Nephron (organoid): ENCODE results near the gene PRPF8.
A peak's percentile ranks its signal among the peaks of the same experiment; 100 is the strongest.
"Not testable (repeated sequence)": the region's sequence is repeated elsewhere in the genome, so short reads cannot be mapped to it uniquely, and the experiment has no call there.

ENCODE experiments used
- H3K27ac Mint-ChIP-seq, 3 experiments: 2 replicates each; pipeline ENCODE4 v1.8.0; 2020; ENCODE audit warnings: mixed read lengths in 3 of 3, mild to moderate bottlenecking in 2 of 3, moderate library complexity in 1 of 3
- H3K27me3 Mint-ChIP-seq: 2 replicates; pipeline ENCODE4 v1.8.0; 2021; ENCODE audit warnings: low read depth, mild to moderate bottlenecking, moderate library complexity, mixed read lengths
- H3K36me3 Mint-ChIP-seq: 2 replicates; pipeline ENCODE4 v1.8.0; 2020; ENCODE audit warnings: low read depth, mixed read lengths
- H3K4me1 Mint-ChIP-seq: 2 replicates; pipeline ENCODE4 v1.8.0; 2020; ENCODE audit warnings: mixed read lengths
- H3K4me3 Mint-ChIP-seq, 3 experiments: 2 replicates each; pipeline ENCODE4 v1.8.0; 2020; ENCODE audit warnings: mild to moderate bottlenecking in 3 of 3, mixed read lengths in 3 of 3, moderate library complexity in 2 of 3
- H3K9me3 Mint-ChIP-seq: 2 replicates; pipeline ENCODE4 v1.8.0; 2020; ENCODE audit warnings: mixed read lengths
- TF ChIP-seq, protein P1 (sequence below), 3 experiments: fragments of 200-600 bp; sonication (generic); IDR thresholded peaks; one replicate each; pipeline ENCODE4 v1.5.0; 2021; ENCODE audit warnings: antibody characterized with exemption in 3 of 3; ENCODE audit not compliant: unreplicated experiment in 3 of 3

The PRPF8 gene

DNA sequence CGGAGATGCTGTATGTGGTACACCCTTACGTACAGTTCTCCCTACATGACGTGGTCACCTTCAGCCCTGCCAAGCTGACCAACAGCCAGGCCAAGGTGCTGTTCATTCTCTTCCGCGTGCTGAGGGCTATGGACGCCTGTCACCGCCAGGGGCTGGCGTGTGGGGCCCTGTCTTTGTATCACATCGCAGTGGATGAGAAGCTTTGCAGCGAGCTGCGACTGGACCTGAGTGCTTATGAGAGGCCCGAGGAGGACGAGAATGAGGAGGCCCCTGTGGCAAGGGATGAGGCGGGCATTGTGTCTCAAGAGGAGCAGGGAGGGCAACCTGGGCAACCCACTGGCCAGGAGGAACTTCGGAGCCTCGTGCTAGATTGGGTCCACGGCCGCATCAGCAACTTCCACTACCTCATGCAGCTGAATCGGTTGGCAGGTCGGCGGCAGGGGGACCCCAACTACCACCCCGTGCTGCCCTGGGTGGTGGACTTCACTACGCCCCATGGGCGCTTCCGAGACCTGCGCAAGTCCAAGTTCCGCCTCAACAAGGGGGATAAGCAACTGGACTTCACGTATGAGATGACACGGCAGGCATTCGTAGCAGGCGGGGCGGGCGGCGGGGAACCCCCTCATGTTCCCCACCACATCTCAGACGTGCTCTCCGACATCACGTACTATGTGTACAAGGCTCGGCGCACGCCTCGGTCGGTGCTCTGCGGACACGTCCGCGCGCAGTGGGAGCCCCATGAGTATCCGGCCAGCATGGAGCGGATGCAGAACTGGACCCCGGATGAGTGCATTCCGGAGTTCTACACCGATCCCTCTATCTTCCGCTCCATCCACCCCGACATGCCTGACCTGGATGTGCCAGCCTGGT is 41.2 kb upstream of the PRPF8 start:
- H3K27ac Mint-ChIP-seq: peak overlapping the region in 2 of 3 experiments; percentile 48 to 55
- peaks cover 26% of the 10 kb centered on the region for H3K4me1 Mint-ChIP-seq
- H3K27me3 Mint-ChIP-seq: no peaks in the 10 kb centered on the region
- H3K9me3 Mint-ChIP-seq: no peaks in the 10 kb centered on the region
- H3K36me3 Mint-ChIP-seq: peaks cover 15% of the 10 kb centered on the region
- H3K4me3 Mint-ChIP-seq: peak overlapping the region; percentile 76 to 85 (median 78)
- TF ChIP-seq, protein P1, sequence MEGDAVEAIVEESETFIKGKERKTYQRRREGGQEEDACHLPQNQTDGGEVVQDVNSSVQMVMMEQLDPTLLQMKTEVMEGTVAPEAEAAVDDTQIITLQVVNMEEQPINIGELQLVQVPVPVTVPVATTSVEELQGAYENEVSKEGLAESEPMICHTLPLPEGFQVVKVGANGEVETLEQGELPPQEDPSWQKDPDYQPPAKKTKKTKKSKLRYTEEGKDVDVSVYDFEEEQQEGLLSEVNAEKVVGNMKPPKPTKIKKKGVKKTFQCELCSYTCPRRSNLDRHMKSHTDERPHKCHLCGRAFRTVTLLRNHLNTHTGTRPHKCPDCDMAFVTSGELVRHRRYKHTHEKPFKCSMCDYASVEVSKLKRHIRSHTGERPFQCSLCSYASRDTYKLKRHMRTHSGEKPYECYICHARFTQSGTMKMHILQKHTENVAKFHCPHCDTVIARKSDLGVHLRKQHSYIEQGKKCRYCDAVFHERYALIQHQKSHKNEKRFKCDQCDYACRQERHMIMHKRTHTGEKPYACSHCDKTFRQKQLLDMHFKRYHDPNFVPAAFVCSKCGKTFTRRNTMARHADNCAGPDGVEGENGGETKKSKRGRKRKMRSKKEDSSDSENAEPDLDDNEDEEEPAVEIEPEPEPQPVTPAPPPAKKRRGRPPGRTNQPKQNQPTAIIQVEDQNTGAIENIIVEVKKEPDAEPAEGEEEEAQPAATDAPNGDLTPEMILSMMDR (IDR thresholded peaks at IDR 0.05; ENCODE audit: unreplicated experiment in 3 of 3): no peak

DNA sequence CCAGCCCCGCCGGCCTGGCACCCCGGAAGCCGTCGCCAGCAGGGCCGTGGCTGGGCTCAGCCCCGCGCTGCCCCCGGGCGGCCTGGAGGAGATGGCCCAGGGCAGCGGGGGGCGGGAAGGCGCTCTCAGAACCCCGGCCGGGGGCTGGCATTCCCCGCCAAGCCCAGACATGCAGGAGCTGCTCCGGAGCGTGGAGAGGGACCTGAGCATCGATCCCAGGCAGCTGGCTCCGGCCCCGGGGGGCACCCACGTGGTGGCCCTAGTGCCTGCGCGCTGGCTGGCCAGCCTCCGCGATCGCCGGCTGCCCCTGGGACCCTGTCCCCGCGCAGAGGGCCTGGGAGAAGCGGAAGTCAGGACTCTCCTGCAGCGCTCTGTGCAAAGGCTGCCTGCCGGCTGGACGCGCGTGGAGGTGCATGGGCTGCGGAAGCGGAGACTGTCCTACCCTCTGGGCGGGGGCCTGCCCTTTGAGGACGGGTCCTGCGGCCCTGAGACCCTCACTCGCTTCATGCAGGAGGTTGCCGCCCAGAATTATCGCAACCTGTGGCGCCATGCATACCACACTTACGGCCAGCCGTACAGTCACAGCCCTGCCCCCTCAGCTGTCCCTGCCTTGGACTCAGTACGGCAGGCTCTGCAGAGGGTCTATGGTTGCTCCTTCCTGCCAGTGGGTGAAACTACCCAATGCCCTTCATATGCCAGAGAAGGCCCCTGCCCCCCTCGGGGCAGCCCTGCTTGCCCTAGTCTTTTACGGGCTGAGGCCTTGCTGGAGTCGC is 40.4 kb upstream of the PRPF8 start:
- TF ChIP-seq, protein P1 (IDR thresholded peaks at IDR 0.05; ENCODE audit: unreplicated experiment in 3 of 3): no peak

DNA sequence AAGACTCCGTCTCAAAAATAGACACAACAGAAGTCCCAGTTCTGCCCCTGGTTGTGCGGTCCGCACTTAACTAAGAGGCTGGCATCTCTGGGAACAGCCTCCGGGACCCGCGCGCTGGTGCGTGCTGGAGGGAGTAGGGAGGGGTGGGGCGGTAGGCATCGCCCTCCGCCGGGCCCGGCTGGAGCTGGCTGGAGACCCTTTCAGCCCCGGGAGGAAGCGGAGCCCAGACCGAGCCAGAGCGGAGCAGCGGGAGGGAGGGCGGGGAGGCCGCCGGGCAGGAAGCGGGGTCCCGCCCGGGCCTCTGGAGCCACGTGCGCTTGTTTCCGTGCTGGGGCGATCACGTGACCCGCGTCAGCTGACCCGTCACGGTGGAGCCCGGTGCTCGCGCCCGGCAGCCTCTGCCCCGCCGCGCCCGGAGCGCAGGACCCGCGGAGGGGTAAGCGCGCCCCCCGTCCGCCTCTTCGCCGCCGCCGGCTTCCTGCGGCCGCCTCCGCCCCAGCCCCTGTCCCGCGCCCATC is 39.7 kb upstream of the PRPF8 start, which contains the start of gene WDR81:
WDR81 (plus strand) TSS at position 354 of the 518 bp plus-strand sequence. CDS start 256 bp downstream, outside the sequence.
- TF ChIP-seq, protein P1 (IDR thresholded peaks at IDR 0.05; ENCODE audit: unreplicated experiment in 3 of 3): no peak
- Mint-ChIP-seq H3K4me1 (peaks cover 28% of the 10 kb centered on the region), H3K9me3 (no peaks in the 10 kb centered on the region), H3K27me3 (no peaks in the 10 kb centered on the region), H3K27ac (peak within 1 kb of the TSS; percentile 48 to 76 (median 55)), H3K36me3 (peaks cover 11% of the 10 kb centered on the region), H3K4me3 (peak within 1 kb of the TSS; percentile 78 to 86 (median 85))

More for the DNA sequence above, 40.4 kb upstream of the PRPF8 start:
- H3K9me3 Mint-ChIP-seq: no peaks in the 10 kb centered on the region
- H3K4me3 Mint-ChIP-seq: peak overlapping the region; percentile 76 to 85 (median 78)
- H3K4me1 Mint-ChIP-seq: peaks cover 32% of the 10 kb centered on the region
- H3K36me3 Mint-ChIP-seq: peaks cover 15% of the 10 kb centered on the region
- H3K27me3 Mint-ChIP-seq: no peaks in the 10 kb centered on the region
- H3K27ac Mint-ChIP-seq: peak overlapping the region in 2 of 3 experiments; percentile 48 to 55

DNA sequence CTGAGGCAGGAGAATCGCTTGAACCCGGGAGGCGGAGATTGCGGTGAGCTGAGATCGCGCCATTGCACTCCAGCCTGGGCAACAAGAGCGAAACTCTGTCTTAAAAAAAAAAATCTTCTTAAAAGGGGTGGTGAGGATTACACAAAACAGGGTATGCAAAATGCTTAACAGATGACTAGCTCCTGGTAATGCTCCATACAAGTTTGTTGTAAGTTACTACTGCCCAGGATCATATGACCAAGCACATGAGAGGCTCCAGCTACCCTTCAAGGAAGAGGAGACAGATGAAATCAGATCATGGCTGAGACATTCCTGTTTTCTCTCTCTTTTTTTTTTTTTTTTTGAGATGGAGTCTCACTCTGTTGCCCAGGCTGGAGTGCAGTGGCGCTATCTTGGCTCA is 37.4 kb upstream of the PRPF8 start:
- not testable (repeated sequence) for H3K27ac Mint-ChIP-seq, H3K9me3 Mint-ChIP-seq, H3K27me3 Mint-ChIP-seq, H3K4me3 Mint-ChIP-seq, H3K36me3 Mint-ChIP-seq
- H3K4me1 Mint-ChIP-seq: peaks cover 27% of the 10 kb centered on the region

DNA sequence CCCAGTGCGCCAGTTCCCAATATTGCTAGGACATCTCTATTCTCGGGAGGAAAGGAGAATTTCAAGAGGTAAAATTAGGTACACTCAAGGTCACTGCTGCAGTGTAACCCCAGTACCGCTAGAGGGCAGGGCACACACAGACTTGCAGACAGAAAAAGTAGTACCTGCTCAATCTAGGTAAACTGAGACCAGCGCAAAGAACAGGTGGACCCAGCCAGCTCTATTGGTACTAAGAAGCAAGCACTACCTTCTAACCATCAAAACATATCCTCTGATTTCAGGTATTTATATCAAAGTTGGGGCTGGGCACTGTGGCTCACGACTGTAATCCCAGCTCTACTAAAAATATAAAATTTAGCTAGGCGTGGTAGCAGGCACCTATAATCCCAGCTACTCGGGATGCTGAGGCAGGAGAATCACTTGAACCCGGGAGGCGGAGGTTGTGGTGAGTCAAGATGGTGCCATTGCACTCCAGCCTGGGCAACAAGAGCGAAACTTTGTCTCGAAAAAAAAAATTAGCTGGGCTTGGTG is 36.3 kb upstream of the PRPF8 start:
- H3K27me3 Mint-ChIP-seq: no peaks in the 10 kb centered on the region
- peaks cover 28% of the 10 kb centered on the region for H3K4me1 Mint-ChIP-seq
- peaks cover 3% of the 10 kb centered on the region for H3K36me3 Mint-ChIP-seq
- TF ChIP-seq, protein P1 (IDR thresholded peaks at IDR 0.05; ENCODE audit: unreplicated experiment in 3 of 3): peak; percentile 94 to 98 (median 97)
- H3K4me3 Mint-ChIP-seq: peak overlapping the region; percentile 53 to 80 (median 73)
- H3K27ac Mint-ChIP-seq: peak overlapping the region; percentile 76 to 95 (median 79)
- H3K9me3 Mint-ChIP-seq: no peaks in the 10 kb centered on the region
